Stimulated activated CD4-positive, alpha-beta T cell treated with anti-CD3 and anti-CD28 coated beads, Interleukin-2, amount 100 ng/mL, for 48 hours (primary cell): ENCODE data around the gene SOSTDC1.
"Not testable (repeated sequence)": the region's sequence is repeated elsewhere in the genome, so short reads cannot be mapped to it uniquely, and the experiment has no call there.

Experiments used
- DNase-seq, 2 donors: peaks; one replicate each; pipeline ENCODE4 v3.0.0-alpha.2; 2020

Gene SOSTDC1, protein sequence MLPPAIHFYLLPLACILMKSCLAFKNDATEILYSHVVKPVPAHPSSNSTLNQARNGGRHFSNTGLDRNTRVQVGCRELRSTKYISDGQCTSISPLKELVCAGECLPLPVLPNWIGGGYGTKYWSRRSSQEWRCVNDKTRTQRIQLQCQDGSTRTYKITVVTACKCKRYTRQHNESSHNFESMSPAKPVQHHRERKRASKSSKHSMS

DNA sequence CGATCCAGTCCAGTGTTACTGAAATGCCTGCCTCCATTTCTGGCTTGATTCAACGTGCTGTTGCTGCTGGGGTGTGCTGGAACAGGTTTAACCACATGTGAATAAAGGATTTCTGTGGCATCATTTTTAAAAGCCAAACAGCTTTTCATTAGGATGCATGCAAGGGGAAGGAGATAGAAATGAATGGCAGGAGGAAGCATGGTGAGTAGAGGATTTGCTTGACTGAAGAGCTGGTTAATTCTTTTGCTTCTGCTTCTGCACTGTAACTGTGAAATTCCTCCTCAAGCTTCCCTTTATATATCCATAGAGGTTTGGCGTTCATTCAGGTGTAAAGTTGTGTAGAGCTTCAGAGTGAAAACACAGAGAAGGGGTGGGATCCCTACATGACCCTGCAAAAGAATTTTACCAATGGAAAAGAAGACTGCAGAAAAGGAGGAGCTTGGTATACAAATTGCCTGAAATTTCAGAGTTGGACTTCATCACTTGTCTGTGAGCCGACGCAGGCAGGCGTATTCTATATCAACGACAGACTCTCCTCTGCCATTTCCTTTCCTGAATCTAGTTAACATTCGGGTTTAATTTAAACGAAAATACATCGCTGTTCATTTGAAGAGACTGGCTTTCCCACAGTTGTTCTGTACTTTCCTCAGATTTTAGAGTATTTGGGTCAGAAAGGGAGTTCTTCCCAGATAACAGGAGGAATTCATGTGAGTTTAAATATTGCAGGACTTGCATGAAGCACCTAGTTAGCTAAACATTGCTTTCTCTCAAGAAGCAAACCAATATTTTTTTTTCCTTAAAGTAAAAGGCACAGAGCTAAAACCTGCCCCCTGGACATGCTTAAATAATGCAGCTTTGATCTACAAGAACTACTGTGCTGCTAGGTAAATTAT, at the start of gene SOSTDC1:
TSS of gene SOSTDC1 (minus strand) at position 270 of the 893 bp plus-strand sequence. CDS start at position 200, 70 bp downstream.
- DNase-seq: no peak

DNA sequence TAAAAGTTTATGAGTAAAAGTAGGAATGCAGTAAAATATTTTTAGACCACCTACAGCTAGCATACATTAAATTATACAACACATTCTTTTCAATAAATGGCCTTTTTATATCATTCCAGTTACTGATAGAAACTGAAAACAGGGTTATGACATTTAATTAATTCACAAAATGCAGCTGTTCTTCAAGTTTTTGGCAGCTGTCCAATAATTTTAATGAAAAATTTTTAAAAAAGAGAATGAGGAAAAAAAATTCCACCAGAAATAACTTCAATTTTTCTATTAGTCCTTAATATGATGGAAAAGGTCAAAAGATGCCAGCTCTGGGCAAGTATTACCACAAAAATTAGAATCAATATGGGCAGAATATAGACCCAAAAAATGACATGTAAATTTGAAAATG, 49.2 kb upstream of the SOSTDC1 start:
- no peak for DNase-seq

DNA sequence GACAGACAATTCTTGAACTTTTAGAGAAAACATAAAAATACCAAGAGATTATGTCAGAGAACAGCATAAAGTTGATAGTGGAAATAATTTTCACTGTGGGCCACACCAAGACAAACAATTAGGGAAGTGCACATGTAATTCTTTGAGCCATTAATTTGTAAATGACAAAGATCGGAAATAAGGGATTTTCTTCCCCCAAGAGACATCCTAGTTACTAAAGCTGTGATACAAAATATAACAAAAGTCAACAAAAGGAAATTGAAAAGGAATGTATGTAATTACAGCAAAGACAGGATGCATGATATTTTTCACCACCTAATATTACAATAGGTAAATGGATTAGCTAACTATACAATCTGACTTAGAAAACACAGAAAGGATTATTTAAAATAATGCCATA, 48.7 kb upstream of the SOSTDC1 start:
- DNase-seq: no peak

DNA sequence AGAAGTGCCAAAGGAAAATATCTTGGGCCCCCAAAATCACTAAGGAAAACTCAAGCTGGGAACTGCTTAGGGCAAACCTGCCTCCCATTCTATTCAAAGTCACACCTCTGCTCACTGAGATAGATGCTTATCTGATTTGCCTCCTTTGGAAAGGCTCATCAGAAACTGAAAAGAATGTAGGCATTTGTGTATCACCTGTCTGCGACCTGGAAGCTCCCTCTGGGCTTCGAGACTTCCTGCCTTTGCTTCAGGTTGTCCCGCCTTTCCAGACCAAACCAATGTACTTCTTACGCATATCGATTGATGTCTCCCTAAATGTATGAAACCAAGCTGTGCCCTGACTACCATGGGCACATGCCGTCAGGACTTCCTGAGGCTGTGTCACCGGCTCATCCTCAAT, 46.6 kb upstream of the SOSTDC1 start:
- no peak for DNase-seq

DNA sequence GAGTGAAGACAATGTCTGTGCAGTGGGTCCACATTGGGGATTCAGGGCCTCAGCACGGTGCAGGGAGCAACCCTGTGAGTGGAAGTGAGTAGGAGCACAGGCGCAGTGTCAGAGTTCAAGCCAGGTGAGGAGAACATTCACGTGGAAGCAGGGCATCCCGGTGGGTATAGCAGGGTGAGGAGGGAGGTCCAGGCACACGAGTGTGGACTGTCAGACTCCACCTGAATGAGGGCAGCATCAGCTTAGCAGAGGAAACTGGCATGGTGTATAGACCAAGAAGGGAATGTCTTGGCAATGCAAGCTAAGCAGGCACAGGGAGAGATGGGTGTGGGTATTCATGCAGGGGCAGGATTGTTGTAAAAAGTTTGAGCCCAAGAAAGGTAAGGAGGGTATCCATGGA, 45.8 kb upstream of the SOSTDC1 start:
- no peak for DNase-seq

DNA sequence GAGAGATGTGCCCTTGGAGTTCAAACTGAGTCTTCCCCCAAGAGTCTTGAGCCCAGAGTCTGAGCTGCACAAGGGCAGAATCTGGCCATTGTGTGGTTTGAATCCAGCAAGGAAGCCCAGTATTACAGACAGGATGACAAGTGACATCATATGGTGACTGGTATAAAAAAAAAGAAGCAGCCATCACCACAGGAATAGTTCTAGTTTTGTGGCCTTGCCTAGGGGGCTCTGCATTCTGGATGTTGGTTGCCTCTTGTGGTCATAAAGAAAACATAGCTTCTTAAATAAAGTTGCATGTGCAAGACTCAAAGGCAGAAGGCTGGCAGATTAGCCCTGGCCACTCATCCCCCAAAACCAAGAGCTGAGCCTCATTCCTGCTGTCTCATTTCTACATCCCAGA, 44.3 kb upstream of the SOSTDC1 start:
- no peak for DNase-seq

DNA sequence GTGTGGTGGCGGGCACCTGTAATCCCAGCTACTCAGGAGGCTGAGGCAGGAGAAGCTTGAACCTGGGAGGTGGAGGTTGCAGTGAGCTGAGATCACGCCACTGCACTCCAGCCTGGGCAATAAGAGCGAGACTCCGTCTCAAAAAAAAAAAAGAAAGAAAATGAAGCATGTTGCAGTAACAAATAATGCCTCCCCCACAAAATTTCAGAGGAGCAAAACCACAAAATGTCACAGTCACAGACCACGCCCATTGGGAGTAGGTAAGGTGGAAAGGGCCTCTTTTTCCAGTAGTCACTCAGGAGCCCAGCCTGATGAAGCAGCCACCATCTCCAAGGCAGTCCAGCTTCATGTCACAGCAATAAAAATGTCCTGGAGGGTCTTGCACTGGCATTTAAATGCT, 40.9 kb upstream of the SOSTDC1 start:
- not testable (repeated sequence) for DNase-seq

DNA sequence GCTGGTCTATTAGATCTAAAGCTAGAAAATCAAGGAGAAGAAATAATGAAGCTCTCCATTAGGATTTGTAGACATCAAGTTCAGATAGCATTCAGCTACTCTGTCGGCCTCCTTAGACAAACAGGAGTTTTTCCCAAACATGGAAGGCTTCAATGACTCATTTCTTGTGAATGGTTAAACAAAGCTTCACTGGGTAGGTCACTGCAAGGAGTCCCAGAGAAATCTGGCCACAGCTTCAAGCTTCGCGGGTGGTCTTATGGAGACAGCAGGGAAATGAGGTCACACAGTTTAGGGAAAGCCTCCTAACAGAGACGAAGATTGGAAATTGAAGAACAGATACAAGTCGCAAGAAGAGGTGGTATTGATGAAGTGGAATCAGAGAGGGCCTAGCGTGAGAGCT, 38.5 kb upstream of the SOSTDC1 start:
- DNase-seq: no peak

DNA sequence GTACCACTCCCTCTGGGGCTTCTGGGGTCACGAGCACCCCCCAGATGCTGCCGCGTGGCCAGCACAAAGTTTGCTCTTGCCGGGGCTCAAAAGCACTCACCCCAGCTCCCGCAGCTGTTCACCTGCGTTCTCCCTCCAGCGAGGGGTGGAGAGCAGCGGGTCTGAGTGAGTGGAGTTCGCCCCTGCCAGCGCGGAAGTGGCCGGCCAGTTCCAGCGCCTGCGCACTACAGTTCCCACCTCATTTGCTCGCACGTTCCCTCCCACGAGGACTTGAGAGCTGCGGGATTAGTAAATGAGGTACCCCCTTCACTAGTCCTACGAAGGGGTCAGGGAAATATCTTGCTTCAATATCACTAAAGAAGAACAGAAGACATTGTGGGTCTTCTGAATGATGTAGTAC, 36.8 kb upstream of the SOSTDC1 start:
- no peak for DNase-seq

DNA sequence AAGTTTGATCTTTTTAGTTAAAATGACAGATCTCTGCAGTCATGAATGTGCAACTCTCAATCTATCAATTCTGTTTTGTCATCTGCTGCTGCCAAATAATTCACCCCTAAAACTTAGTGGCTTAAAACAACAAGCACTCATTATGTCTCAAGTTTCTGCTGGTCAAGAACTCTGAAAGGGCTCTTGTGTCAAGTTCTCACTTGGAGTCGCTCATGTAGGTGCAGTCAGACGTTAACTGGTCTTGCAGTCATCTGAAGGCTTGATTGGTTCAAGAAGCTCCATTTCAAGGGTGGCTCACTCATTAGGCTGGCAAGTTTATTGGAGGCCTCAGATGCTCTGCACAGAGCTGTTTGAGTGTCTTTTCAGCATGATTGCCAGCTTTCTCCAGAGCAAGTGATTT, 32.6 kb upstream of the SOSTDC1 start:
- DNase-seq: no peak

DNA sequence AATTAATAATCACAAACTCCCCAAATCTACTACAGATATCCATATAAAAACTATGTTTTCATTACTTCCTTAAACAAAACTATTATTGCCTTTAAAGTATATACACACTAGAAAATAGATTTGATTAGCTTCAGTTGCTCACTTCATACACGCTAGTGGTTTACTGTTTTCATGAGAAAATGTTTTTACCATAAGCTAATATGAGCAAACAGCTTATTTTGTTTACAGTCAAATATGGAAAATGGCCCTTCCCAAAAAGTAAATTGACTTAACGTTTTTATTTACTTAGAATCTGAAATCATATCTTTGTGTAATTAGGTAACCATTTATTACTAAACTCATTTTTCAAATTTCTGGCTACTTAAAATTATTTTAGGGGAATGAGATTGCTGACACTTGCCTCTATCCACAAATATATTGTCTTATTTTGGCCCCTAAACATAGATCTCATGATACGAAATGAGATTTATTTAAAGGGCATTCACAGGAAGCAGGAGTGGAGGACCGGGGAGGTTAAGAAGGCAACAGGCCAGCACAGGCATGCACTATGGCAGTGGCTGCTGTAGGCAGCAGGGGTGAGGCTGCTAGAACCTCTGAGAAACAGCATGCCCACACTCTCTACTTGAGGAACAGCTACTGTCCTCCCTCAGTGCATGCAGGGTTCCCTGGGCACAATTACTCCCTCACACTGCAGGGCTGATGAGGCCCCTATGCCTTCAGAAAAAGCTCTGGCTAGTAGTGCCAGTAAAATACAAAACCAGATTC, 29.6 kb upstream of the SOSTDC1 start:
- DNase-seq: no peak

DNA sequence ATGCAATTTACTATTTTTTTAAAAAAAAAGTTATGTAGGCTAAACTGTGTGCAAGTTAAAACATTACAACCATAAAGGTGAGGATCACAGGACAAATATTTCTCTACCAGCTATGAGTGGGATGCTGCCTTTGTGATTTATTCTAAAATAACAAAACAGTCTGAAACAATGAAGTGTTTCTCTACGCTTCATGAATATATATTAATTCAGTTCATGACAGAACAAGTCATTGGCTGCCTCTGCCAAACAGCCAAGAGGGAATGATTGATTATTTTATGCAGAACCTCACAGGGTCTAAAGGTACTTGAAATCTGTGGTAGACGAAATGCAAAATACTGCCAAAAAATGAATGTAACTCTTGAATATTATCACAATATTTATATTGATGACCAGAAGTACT, 29.0 kb upstream of the SOSTDC1 start:
- DNase-seq: no peak

DNA sequence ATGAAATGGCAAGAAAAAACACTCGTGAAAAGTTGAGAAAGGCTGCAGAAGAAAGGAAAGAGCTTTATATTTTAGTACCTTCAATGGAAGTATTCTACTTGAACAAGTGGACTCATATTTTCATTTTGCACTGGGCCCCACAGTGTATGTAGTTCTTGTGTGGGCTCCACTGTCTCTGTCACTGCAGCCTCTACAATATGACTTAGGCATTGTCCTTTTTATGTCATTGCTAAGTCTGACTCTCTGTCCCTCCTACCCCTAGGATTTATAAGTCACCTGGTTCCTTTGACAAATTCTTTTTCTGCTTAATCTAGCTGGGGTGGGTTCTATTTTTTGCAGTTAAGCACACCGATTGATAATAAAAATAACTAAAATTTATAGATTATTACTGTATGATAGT, 27.7 kb upstream of the SOSTDC1 start:
- DNase-seq: no peak

DNA sequence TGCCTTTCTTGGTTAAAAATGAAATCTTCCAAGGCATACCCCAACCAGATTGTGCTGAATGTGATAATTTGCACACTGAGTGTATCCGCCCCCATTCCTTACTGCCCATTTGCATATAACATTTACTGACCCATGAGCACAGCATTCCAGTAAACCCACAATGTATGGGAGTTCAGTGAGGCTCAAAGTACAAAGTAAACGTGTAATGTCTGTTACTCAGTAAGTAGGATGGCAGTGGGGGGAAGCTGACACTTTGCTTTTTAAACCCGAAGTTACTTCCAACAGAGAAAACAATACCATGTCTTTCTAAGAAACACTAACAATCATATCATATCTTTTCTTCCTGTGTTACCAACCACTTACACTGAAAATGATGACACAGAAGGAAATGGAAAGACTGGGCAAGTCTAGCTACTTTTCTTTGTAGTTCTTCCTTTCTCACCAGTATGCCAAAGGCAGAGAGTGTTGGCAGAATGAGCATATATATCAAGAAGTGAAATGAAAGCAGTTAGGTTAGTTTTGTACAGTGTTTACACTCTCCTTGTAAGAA, 27.1 kb upstream of the SOSTDC1 start:
- DNase-seq: no peak

DNA sequence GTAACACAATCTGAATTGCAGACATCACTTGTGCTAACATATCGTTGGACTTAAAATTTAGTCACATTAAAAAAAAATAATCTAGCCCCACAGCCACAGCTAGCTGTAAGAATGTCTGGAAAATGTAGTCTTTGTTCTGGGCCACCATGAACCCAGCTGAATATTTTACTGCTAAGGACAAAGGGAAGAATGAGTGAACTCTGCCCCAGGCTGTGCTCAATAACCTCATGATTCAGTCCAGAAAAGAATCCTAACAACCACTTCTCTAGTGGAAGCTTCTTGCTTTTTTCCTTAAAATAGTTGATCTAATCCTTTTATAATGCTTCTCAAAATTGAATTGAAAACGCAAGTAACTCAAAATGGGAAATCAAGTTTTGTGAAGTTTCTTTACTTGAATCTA, 25.6 kb upstream of the SOSTDC1 start:
- DNase-seq: no peak

DNA sequence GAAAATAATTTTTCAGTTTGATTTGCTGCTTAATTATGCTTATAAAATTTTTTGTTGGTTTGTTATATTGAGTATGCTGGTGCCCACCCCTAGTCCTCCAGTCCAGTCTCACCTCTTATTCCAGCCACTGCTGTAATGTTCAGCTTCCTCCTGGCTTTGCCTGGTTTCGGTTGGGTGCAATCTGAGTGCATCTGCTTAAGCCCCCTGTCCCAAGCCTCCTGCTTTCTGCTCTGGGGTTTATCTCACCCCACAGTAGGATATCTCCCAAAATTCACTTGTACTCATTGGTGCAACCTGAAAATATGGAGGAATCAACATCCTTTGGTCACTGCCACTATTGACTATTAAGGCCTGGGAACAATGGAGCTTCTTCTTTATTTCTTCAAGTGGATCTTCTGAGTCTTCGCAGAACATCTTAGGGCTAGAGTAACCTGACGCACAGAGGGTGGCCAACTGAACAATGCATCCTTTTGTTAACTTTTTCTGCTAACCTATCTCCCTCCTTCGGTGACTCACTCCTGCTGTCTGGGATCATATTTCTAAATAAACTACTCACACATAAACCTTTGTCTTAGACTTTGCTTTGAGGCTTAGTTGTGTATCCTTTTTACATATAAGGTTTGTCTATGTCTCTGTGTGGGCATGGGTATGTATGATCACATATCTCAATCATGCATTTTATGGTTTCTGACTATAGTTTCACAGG, 19.1 kb upstream of the SOSTDC1 start:
- no peak for DNase-seq

DNA sequence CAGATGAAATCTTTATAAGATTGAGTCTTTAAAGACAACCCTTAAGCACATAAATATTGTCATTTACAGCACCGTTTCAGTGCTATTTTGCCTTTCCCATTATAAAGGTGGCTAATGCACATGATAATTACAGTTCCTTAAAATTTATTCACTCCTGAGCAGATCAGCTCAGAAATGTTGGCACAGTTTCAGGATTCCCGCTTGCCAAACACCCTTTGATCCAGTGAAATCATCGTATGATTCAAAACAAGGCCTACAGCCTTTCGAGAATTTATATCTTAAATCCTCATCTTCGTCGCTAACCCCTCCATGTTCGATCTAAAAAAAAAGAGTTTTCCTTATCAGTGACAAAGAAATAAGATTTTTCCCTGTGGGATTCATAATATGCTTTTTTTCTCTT, 14.1 kb upstream of the SOSTDC1 start:
- no peak for DNase-seq

DNA sequence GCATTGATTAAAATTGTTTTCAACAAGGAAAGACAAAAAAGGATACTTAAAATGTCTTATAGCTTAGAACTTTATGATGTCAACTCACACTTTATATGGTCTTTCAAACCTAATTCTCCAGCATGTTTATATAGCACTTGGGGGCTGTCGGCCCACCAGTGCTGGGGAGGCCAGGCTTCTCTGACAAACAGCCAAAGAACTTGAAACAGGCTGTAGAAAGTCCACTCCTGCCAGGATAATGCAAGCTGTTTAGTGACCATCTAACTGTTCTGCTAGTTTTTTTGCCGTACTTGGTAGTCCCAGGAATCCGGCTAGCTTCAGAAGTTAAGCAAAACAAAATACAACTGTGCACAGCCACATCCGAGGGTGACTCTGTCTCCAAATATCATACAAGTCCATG, 13.6 kb upstream of the SOSTDC1 start:
- DNase-seq: no peak

DNA sequence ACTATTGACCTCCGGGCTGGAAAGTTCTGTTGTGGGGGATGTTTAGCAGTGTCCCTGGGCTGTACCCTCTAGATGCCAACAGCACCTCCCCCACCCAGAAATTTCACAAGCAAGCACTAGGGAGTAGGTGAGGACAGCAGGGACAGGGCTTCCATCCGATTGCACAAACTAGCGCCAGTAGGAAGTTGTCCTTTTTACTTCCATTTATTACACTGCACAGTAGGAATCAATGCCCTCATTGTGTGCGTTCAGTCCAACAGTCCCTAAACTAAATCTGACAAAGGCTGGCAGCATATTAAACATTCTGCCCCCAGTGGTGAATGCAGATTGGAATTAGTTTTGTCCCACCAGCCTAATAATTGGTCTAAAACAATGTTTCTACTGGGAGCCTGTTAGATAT, 6.4 kb upstream of the SOSTDC1 start:
- DNase-seq: no peak

DNA sequence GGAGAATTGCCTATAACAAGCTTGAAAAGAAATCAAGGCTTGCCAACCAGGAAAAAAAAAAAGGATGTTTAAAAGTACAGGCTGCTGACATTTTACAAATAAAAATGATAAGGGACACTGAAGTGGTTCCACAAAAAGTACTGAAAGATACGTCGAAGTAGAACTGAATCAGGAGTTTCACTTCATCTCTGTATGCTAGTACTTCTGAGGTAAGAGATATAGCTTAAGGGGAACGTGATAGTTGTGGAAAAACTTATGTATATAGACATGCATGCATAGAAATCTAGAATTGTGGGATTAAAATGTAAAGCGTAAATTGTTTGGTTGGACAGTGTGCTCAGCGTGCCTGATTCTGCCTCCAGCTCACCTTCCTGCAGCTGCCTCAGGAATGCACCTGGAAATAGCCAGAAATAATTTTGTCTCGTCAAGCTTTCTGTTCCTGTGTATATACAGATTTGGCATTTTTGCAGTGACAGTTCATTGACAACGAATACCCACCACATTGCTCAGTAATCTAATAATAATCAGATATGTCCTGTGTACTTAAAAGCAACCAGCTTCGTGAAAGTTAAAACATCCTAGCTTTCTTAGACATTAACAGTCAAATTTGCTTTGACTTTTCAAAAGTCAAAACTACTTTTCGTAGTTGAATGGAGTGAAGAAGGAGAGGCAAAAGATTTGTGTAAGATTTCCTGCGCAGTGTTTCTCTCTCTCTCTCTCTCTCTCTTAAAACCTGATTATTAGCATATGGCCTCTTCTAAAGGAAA, 1.4 kb downstream of the SOSTDC1 start:
- no peak for DNase-seq

DNA sequence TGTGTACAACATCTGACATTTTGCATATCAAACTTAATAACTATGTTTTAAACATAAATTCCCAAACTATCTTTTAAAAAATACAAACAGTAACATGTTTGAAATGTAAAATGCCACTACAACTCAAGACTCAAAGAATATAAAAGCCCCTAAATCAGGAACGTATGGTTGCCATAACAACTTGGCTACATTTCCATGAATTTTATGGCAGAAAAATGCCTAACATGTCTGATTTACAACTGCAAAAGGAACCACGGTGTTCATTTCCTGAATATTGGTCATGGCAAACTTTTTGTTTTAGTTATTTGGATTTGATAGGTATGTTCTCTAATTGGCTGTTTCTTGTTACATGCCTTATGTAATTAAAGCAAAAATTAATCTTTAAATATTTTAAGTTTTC, 2.0 kb downstream of the SOSTDC1 start:
- no peak for DNase-seq

DNA sequence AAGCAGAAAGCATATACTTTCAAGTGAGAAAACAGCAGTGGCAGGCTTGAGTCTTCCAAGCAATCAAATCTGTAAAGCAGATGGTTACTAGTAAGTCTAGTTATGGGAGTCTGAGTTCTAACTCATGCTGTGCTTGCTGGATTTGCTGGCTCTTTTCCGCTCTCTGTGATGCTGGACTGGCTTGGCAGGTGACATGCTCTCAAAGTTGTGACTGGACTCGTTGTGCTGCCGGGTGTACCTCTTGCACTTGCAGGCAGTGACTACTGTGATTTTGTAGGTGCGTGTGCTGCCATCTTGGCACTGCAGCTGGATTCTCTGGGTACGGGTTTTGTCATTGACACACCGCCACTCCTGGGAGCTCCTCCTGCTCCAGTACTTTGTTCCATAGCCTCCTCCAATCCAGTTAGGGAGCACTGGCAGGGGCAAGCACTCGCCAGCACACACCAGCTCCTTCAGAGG, 3.1 kb downstream of the SOSTDC1 start:
- no peak for DNase-seq
